GM19193 (cell line): Measurements from ENCODE around the gene SIK3.

ENCODE experiments used
- POLR2A ChIP-seq: IDR thresholded peaks from 4 replicates; pipeline ENCODE4 v1.6.1; 2011; ENCODE audit not compliant: insufficient read depth, insufficient read length; ENCODE audit errors: extremely low read depth

SIK3 gene

GRCh38 chr11:116950210-116950609, 148.0 kb downstream of the SIK3 start:
- no peak for TF ChIP-seq POLR2A

GRCh38 chr11:116948391-116948790, 149.8 kb downstream of the SIK3 start:
- TF ChIP-seq POLR2A, result no peak

GRCh38 chr11:116946414-116946813, 151.8 kb downstream of the SIK3 start:
- TF ChIP-seq POLR2A, result no peak

- TF ChIP-seq POLR2A, result no peak
Observed at GRCh38 chr11:116939499-116939898, 158.7 kb downstream of the SIK3 start.

DNA sequence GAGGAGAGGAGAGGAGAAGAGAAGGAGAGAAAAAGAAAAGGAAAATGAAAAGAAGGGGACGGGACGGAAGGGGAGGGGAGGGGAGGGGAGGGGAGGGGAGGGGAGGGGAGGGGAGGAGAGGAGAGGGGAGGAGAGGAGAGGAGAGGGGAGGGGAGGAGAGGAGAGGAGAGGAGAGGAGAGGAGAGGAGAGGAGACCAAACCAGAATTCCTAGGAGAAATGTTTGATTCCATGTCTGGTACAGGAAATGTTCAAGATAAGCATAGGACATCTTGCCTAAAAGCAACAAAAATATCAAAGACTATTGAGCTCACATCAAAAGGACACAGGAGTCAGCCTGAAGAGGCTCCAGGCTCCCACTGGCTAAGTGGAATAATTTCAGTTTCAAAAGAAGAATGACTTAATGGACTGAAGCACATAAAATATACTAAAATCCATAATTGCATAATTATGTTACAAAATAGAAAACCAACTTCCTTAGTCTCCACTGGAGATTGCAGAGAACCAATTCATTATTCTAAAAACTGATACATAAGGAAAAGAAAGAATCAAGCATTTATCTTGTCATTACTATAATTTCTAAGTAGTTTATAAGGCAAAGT, 159.7 kb downstream of the SIK3 start:
- no peak for TF ChIP-seq POLR2A

- TF ChIP-seq POLR2A, result no peak
Observed at GRCh38 chr11:116936754-116937446, 161.3 kb downstream of the SIK3 start.

DNA sequence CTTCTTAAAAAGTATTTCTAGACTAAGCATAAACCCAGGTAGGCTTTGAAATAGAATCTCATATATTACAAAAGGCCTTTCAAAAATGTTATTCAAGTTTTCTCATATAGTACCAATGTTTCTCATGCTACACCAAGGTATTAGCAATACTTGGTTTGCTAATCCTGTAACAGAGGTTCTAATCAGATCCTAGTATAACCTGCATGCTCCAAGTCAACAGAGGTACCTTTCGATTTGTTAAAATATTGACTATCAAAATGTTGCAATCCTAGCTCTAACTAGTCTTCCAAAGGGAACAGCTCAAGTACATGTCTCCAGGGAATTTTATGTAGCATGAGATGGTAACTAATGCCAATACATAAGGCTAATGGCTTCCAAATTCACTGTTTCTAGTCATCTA, 162.7 kb downstream of the SIK3 start:
- TF ChIP-seq POLR2A, result no peak

DNA sequence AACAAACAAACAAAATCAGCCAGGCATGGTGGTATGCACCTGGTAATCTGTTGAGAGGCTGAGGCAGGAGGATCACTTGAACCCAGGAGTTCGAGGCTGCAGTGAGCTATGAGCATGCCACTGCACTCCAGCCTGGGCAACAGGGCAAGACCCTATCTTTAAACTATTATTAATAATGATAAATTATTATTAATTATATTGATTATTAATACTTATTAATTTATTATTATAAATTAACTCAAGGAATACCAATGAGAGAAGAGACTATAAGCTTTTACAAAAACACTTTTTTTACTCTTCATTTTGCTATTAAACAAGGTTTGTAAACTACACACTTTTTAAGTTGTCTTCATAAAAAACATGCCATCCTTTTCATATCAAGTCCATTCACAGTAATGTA, 163.1 kb downstream of the SIK3 start:
- no peak for TF ChIP-seq POLR2A

DNA sequence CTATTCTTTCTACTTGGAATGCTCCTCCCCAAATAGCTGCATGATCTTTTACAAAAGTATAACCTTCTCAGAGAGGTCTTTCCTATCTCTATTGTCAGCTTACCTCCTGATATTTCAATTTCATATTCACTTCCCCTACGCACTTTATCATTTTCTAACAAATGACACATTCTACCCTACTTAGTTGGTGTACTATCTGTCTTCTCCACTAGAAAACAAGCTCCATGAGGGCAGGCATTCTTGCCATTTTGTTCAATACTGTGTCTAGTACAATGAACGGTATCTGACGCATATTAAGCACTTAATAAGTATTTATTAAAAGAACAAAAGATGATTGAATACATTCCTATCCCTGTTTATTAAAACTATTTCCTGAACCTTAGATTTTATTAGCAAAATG, 164.3 kb downstream of the SIK3 start:
- TF ChIP-seq POLR2A, result no peak

- no peak for TF ChIP-seq POLR2A
Observed at GRCh38 chr11:116932181-116932580, 166.0 kb downstream of the SIK3 start.

DNA sequence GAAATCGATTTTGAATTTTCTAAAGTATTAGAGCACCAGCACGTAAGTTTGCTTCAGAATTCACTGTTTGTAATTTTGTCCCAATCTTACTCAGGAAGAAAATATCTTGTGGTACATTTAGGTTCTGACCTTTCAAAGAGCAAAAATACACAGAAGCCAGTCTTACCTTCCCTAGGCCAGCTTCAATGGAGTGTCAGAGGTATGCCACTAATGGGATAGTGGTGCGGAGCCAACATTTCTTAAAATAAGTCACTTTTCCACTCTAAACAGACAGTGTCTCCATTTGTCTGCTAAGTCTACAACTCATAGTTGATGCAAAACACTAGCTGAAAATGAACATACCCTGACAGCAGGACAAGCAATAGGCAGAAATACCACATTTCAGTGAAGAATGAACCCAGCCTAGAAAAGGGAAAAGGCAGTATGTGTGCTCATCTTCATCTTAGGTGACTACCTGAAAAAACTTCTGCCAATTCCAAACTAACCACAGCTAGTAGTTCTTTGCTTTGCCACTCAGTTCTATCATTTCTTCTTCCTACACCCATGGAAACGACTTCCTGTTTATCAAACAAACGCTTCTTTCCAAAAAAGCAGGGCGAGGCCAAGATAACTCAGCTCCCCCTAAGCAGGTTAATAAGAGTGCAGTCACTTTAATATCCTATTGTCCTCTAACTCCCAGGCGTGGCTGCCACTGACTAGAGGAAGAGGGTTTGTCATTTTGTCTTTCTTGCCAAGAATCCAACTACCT, 166.8 kb downstream of the SIK3 start:
- TF ChIP-seq POLR2A, result no peak

GRCh38 chr11:116930586-116930985, 167.6 kb downstream of the SIK3 start:
- TF ChIP-seq POLR2A, result no peak

DNA sequence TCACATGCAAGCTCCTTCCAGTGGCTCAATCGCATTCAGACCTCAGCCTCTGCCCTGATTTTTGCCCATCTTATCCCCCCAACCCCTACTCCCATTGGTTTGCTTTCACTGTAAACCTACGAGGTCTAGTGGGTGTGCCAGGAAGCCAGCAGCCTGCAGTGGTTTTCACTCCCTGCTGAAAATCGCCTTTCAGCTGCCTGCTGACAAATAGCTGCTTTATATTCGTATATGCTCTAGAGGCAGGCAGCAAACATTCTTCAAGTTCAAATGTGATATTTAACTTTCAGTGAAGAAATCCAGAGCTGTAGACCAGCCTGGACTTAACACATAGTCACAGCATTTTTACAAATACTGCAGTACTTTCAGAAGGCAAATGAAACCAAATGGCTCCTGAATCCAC, 168.1 kb downstream of the SIK3 start:
- no peak for TF ChIP-seq POLR2A

- no peak for TF ChIP-seq POLR2A
Observed at GRCh38 chr11:116929414-116930090, 168.7 kb downstream of the SIK3 start.

- no peak for TF ChIP-seq POLR2A
Observed at GRCh38 chr11:116928845-116929244, 169.4 kb downstream of the SIK3 start.
